Muscle of leg (tissue), 11 donors: ENCODE results near the gene DNAJC13. TPM values are rescaled to one million over a fixed set of nuclear protein-coding genes. Genes with fewer than 3 reads are reported as not detected.

Experiments
- DNase-seq: peaks from one replicate; pipeline ENCODE4 v3.0.0; 2013
- H3K27ac ChIP-seq: one replicate; pipeline ENCODE4 v1.5.1; 2013; ENCODE audit warnings: mild to moderate bottlenecking, low read length, control low read depth
- H3K27me3 ChIP-seq: one replicate; pipeline ENCODE4 v1.6.1; 2013; ENCODE audit warnings: low read length; ENCODE audit not compliant: control insufficient read depth, insufficient read depth
- H3K36me3 ChIP-seq: one replicate; pipeline ENCODE4 v1.6.1; 2013; ENCODE audit warnings: low read length; ENCODE audit not compliant: control insufficient read depth, insufficient read depth
- H3K4me1 ChIP-seq: one replicate; pipeline ENCODE4 v1.6.1; 2013; ENCODE audit warnings: low read length; ENCODE audit not compliant: control insufficient read depth, insufficient read depth
- H3K4me3 ChIP-seq: one replicate; pipeline ENCODE4 v1.5.1; 2013; ENCODE audit warnings: low read length, control low read depth
- H3K9me3 ChIP-seq: replicated peaks from 2 replicates; pipeline ENCODE4 v1.6.1; 2013; ENCODE audit warnings: low read depth, low read length; ENCODE audit not compliant: control insufficient read depth
- WGBS: methylation state at CpG from one replicate; pipeline ENCODE4 v1.1.5; 2013; ENCODE audit warnings: missing lambda C conversion rate; ENCODE audit not compliant: insufficient coverage; 5-methylcytosine and 5-hydroxymethylcytosine counted together
- polyA plus RNA-seq, 8 donors: library from polyadenylated mRNA; unstranded; fragments of 120-200 nt; gene quantifications; one replicate each; pipeline versions ENCODE4 v1.2.1 to v1.2.3, GENCODE V29; 2013; ENCODE audit warnings: inconsistent platforms in 1 of 8, low replicate concordance in 1 of 8; ENCODE audit not compliant: insufficient read length in 8 of 8, insufficient read depth in 1 of 8
- total RNA-seq: library from RNA; stranded (reverse); fragments of 120-200 nt; gene quantifications from one replicate; pipeline ENCODE4 v1.2.4, GENCODE V29; 2013

DNAJC13 gene
- total and polyA plus RNA-seq, 9 donors: 29.9 to 43.1 (median 34.7) TPM

DNA sequence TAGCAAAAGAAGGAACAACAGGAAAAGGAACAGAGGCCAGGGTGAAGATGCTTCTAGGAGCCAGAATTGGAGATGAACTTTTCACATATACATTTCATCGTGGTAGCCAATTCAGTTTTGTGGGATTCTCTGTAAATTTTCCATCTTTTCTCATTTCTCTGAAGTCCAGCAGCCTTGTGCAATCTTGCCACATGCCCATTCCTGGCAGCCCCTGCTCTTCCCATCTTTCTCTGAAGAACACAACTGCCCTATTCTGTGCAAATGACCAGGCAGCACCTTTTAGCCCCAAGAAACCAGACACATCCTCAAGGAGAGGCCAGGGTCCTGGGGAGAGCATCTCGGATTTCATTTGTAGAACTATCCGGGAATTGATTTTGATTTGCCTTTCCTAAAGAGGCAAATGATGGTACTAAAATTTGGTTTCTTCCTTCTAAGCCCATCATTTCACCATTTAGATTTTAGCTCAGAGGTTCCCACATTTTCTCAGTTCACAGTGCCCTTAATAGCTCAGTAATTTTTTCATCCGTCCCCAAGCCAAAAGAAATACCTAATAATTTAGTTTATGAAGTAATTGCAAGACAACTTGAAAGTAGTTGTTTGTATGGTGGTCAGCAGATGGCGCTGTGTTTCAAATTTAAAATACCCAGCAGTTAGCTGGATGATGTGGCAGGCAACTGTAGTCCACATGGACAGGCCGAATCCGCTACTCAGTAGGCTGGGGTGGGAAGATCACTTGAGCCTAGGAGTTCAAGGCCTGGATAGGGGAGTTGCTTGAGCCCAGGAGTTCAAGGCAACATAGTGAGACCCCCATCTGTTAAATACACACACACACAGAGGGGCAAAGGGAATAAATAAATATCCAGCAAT is 118.5 kb downstream of the DNAJC13 start:
- Histone ChIP-seq H3K27ac (no peak overlapping the region), H3K9me3 (no peaks in the 10 kb centered on the region), H3K36me3 (peaks cover 43% of the 10 kb centered on the region), H3K27me3 (no peaks in the 10 kb centered on the region), H3K4me1 (peaks cover 3% of the 10 kb centered on the region), H3K4me3 (no peak overlapping the region)
- WGBS: 39% methylated on average over 2 of the region's 7 CpGs
- peak; percentile 85 for DNase-seq

DNA sequence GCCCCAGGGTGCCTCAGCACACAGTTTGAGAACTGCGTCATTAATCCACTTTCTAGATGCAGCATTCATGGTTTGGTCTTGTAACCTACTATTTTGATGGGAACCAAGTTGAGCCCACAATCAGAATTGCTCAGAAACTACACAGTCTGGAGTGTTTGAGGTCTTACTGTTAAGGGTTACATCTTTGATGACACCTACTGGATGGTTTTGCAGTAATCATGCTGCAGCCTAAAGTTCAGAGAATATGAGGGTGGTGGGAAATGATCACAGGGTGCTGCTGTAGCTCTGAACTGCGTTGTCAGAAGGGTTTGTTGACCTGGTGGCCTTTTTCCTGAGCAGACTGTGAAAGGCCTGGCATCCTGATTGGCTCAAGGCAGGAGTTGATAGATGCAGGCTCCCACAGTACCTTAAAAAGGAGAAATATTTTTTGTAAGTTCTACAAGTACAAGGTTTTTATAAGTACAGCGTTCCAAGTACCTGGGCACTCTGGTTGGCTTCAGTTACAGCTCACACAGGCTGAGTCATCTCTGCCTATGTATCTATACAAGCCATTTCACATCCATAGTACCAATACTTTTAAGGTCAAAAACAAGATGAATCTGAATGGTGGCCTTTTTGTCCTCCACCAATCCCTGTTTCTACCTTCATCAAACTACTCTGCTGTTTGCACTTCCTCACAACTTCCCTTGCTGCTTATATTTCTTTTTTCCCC is 119.3 kb downstream of the DNAJC13 start:
- Histone ChIP-seq H3K4me1 (peaks cover 3% of the 10 kb centered on the region), H3K9me3 (no peaks in the 10 kb centered on the region), H3K27ac (no peak overlapping the region), H3K36me3 (peaks cover 43% of the 10 kb centered on the region), H3K4me3 (no peak overlapping the region), H3K27me3 (no peaks in the 10 kb centered on the region)
- no peak for DNase-seq
- 93% methylated on average over 1 of the region's 3 CpGs for WGBS

DNA sequence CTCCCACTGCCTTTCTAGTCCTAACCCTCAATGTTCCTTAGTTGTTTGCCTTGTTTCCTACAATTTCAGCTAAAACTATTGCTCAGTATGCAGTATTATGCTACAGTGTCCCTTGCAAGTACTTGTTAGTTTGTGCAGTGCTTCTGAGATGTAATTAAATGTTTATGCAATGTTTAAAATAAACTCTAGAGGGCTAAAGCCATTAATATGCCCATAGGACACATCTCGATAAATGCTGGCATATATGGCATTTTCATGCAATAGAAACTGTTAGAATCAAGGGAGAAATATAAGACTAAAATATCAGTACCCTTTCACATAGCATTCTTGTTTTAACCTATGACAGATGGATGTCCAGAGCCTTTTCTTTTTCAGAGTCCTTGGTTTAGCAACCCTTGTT is 120.0 kb downstream of the DNAJC13 start:
- H3K36me3 ChIP-seq: peaks cover 43% of the 10 kb centered on the region
- no CpG with 5 or more reads among the region's 1 CpG for WGBS
- no peaks in the 10 kb centered on the region for H3K9me3 ChIP-seq
- peaks cover 3% of the 10 kb centered on the region for H3K4me1 ChIP-seq
- no peaks in the 10 kb centered on the region for H3K27me3 ChIP-seq
- no peak overlapping the region for H3K27ac ChIP-seq
- no peak for DNase-seq
- H3K4me3 ChIP-seq: no peak overlapping the region

DNA sequence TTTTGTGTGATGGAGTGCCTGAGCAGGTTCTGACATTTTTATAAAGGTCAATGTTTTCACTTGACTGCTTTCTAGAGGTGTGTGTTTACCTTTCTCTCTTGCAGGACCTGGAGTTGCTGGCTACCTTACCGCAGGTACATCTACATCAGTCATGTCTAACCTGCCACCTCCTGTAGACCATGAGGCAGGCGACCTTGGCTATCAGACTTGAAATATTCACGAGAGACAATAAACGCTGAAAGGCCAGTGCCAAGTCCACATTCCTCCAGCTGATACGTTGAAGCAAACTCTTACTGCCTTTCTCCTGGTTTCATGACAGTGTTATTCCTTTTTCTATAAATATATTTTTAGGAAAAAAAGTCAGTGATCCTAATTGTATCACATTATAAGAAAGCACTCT is 120.8 kb downstream of the DNAJC13 start:
- no peaks in the 10 kb centered on the region for H3K27me3 ChIP-seq
- H3K4me1 ChIP-seq: peaks cover 3% of the 10 kb centered on the region
- no peak overlapping the region for H3K27ac ChIP-seq
- no peak overlapping the region for H3K4me3 ChIP-seq
- H3K36me3 ChIP-seq: peaks cover 43% of the 10 kb centered on the region
- H3K9me3 ChIP-seq: no peaks in the 10 kb centered on the region
- 80% methylated on average over 2 of the region's 5 CpGs for WGBS
- DNase-seq: no peak

DNA sequence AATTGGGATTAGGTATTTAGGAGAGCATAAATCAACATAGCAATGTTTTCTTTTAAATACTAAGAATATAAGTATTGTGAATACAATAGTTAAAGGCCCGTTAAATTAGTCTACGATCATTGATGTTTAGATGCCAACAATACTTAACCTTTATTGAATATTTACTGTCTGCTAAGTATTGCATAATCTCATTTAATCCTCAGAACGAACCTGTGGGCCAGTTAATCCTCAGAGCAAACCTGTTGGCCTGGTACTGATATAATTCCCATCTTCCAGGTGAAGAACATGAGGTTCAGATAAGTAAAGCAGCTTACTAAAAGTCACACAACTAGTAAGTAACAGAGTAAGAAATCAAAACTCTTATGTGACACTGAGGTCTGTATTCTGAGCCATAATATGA is 122.4 kb downstream of the DNAJC13 start:
- Histone ChIP-seq H3K9me3 (no peaks in the 10 kb centered on the region), H3K27me3 (no peaks in the 10 kb centered on the region), H3K36me3 (peaks cover 32% of the 10 kb centered on the region), H3K4me1 (peaks cover 5% of the 10 kb centered on the region), H3K4me3 (no peak overlapping the region), H3K27ac (no peak overlapping the region)
- no peak for DNase-seq
- no CpG with 5 or more reads among the region's 3 CpGs for WGBS

DNA sequence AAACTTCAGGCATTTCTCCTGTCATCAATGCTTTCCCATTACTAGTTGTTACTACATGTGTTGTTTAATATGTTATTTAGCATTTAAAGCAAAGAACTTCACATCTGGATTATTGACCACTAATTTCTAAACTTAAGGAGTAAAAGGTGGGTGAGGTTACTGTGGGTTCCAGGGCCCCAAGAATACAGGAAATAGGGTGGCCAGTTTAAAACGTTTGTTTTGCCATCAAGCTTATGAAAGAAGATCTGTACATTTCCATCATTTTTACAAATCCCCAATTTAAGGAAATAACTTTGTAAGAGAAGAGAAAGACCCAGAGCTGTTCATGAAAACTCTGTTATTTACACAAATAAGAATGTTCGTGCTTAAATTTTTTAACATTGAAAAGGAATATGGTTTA is 125.3 kb downstream of the DNAJC13 start:
- Histone ChIP-seq H3K27me3 (no peaks in the 10 kb centered on the region), H3K9me3 (no peaks in the 10 kb centered on the region), H3K36me3 (peaks cover 16% of the 10 kb centered on the region), H3K4me3 (no peak overlapping the region), H3K27ac (peak overlapping the region; percentile 39), H3K4me1 (peaks cover 2% of the 10 kb centered on the region)
- no peak for DNase-seq
- WGBS: no CpG with 5 or more reads among the region's 2 CpGs

DNA sequence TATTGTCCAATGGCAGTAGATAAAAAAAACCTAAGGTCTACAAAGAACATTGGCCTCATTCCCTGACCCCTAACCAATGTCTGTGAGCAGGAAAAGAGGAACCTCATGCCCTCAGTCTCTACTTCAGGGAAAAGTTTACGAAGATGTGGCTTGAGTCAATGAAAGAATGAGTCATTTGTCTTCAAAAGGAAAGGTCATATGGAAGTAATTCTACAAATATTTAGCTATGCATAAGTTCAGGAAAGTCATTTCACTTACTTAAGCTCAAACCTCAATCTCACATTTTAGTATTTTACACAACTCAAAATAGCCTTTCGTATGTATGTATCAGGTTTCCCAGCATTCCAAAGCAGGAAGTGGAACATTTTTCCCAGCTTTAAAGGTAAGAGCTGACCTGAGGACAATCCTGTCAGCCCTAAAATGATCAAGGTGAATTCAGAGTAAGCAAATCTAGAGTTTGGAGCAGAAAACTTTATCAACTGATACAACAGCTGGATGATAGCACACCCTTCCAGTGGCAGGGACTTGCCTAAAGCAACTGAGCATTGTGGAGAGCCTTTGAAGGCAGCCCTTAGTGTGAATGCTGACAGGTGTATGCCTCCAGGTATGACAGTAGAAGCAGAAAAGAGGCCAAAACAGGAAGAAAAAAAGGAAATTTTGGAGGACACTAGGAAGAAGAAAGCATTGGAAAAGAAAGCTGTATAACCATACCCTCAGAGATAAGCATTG is 125.9 kb downstream of the DNAJC13 start:
- DNase-seq: peak; percentile 91

DNA sequence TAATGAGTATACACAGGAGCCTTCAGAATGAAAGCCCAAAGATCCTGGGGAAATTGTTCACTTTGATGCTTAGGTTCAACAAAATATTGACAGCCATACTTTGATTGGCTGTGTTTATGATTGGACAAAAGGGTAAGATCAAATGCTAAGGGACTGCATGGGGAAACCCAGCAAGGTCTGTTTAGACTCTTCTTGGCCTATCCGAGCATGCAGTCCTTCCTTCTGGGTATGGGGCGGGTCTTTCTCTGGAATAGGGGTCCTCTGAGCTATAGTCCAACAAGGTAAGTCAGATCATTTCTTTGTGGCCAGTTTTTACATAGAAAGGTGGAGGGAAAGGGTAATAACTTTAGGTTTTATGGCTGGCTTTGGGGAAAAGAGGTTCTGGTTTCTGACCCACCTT is 126.8 kb downstream of the DNAJC13 start:
- peaks cover 2% of the 10 kb centered on the region for H3K4me1 ChIP-seq
- no peaks in the 10 kb centered on the region for H3K27me3 ChIP-seq
- WGBS: 60% methylated on average over 1 of the region's 2 CpGs
- no peaks in the 10 kb centered on the region for H3K9me3 ChIP-seq
- H3K4me3 ChIP-seq: no peak overlapping the region
- DNase-seq: no peak
- peaks cover 12% of the 10 kb centered on the region for H3K36me3 ChIP-seq
- H3K27ac ChIP-seq: no peak overlapping the region

More for the DNA sequence above, 125.9 kb downstream of the DNAJC13 start:
- no CpG with 5 or more reads among the region's 2 CpGs for WGBS
- H3K27me3 ChIP-seq: no peaks in the 10 kb centered on the region
- H3K36me3 ChIP-seq: peaks cover 13% of the 10 kb centered on the region
- no peak overlapping the region for H3K4me3 ChIP-seq
- peak overlapping the region; percentile 73 for H3K27ac ChIP-seq
- no peaks in the 10 kb centered on the region for H3K9me3 ChIP-seq
- H3K4me1 ChIP-seq: peaks cover 2% of the 10 kb centered on the region

DNA sequence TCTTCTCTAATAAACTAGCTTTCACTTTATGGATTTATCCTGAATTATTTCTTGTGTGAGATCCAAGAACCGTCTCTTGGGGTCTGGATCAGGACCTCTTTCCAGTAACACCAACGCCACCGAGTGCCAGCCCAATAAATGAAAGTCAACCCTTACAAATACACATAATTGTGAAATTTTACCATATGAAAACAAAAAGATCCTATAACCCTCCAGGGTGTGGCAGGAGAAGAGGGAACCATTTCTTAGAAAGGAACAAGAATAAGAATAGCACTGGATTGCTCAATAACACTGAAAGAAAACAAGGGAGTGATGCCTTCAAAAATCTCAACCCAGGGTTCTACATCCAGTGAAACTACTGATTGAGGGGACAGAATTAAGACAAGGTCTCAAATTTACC is 128.2 kb downstream of the DNAJC13 start:
- no peaks in the 10 kb centered on the region for H3K27me3 ChIP-seq
- H3K4me3 ChIP-seq: no peak overlapping the region
- no peaks in the 10 kb centered on the region for H3K9me3 ChIP-seq
- H3K27ac ChIP-seq: no peak overlapping the region
- DNase-seq: no peak
- peaks cover 2% of the 10 kb centered on the region for H3K4me1 ChIP-seq
- H3K36me3 ChIP-seq: peaks cover 4% of the 10 kb centered on the region
- WGBS: no CpG with 5 or more reads among the region's 3 CpGs

DNA sequence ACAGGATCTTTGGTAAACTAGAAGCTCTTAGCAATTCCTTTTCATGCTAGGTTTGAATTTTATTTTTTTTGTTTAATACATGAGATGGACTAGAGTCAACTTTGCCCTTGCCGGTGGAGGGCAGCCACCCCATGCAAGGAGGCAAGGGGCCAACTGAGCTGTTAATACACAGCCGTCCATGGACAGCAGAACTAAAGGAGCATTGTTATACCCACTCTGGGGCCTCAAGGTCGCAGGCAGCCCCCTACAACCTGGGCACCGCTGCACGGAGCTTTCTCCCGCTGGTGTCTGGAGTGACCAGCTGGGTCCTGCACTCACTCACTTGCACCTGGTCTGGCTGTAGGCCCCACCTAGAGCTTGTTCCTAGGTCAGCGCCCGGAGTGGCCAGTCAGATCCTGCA is 131.9 kb downstream of the DNAJC13 start:
- Histone ChIP-seq H3K9me3 (no peaks in the 10 kb centered on the region), H3K4me3 (no peak overlapping the region), H3K4me1 (no peaks in the 10 kb centered on the region), H3K27me3 (no peaks in the 10 kb centered on the region), H3K27ac (no peak overlapping the region), H3K36me3 (no peaks in the 10 kb centered on the region)
- no peak for DNase-seq
- WGBS: 88% methylated on average over 5 of the region's 8 CpGs
